PC-3 (cell line): ENCODE measurements around the gene BTD. TPM values are rescaled to one million over a fixed set of nuclear protein-coding genes. Genes with fewer than 3 reads are reported as not detected.

Experiments
- ATAC-seq: fragments of 200-7000 bp; cut with Tn5 transposase; 2 replicates; pipeline ENCODE4 v1.9.1; 2020; ENCODE audit warnings: mild to moderate bottlenecking, moderate library complexity
- BruUV-seq: library from RNA; stranded (reverse); fragments of 400-500 nt; replicated peaks from 2 replicates; lab custom pipeline; 2021; lab: Mats Ljungman, UMichigan
- CTCF ChIA-PET: fragments of 300-600 bp; sonication (Branson Sonifier 250); formaldehyde crosslinking; loops from one replicate; lab custom pipeline; 2022; ENCODE audit warnings: antibody characterized with exemption; lab: Charles Lee
- POLR2A ChIA-PET: fragments of 300-600 bp; sonication (Branson Sonifier 250); formaldehyde crosslinking; loops from one replicate; lab custom pipeline; 2022; ENCODE audit warnings: antibody characterized with exemption; ENCODE audit not compliant: unreplicated experiment; lab: Charles Lee
- DNase-seq: peaks from one replicate; pipeline ENCODE4 v3.0.0-alpha.2; 2015
- H2AFZ ChIP-seq: fragments of 300-600 bp; sonication (generic); 2 replicates; pipeline ENCODE4 v1.6.0; 2016; ENCODE audit warnings: antibody characterized with exemption, low read length
- H3F3A ChIP-seq: fragments of 300-600 bp; sonication (generic); one replicate; pipeline ENCODE4 v1.6.0; 2017; ENCODE audit warnings: antibody characterized with exemption, low read length, control low read depth, mild to moderate bottlenecking; ENCODE audit not compliant: unreplicated experiment
- H3K27ac ChIP-seq: fragments of 300-600 bp; sonication (generic); 2 replicates; pipeline ENCODE4 v1.5.1; 2016; ENCODE audit warnings: mild to moderate bottlenecking, low read length
- H3K27me3 ChIP-seq: fragments of 300-600 bp; sonication (generic); 2 replicates; pipeline ENCODE4 v1.6.1; 2016; ENCODE audit warnings: low read length, mixed read lengths
- H3K36me3 ChIP-seq: fragments of 300-600 bp; sonication (generic); 2 replicates; pipeline ENCODE4 v1.6.1; 2016; ENCODE audit warnings: low read depth, mixed run types, low read length, mixed read lengths
- H3K4me1 ChIP-seq: fragments of 300-600 bp; sonication (generic); 2 replicates; pipeline ENCODE4 v1.5.1; 2016; ENCODE audit warnings: low read length; ENCODE audit not compliant: insufficient read depth
- H3K4me2 ChIP-seq: fragments of 300-600 bp; sonication (generic); 2 replicates; pipeline ENCODE4 v1.6.0; 2016; ENCODE audit warnings: low read length
- H3K4me3 ChIP-seq: fragments of 300-600 bp; sonication (generic); 2 replicates; pipeline ENCODE4 v1.5.1; 2016; ENCODE audit warnings: mild to moderate bottlenecking, low read length, mixed read lengths
- H3K79me2 ChIP-seq: fragments of 300-600 bp; sonication (generic); 2 replicates; pipeline ENCODE4 v1.6.1; 2017; ENCODE audit warnings: low read length, mixed read lengths
- H3K9ac ChIP-seq: fragments of 300-600 bp; sonication (generic); 2 replicates; pipeline ENCODE4 v1.6.0; 2016; ENCODE audit warnings: mild to moderate bottlenecking, low read length
- H3K9me2 ChIP-seq: fragments of 300-600 bp; sonication (generic); replicated peaks from 2 replicates; pipeline ENCODE4 v1.6.1; 2016; ENCODE audit warnings: mixed run types, low read length, mixed read lengths
- H3K9me3 ChIP-seq: fragments of 300-600 bp; sonication (generic); 2 replicates; pipeline ENCODE4 v1.6.1; 2016; ENCODE audit warnings: low read length, mixed read lengths
- H4K20me1 ChIP-seq: fragments of 300-600 bp; sonication (generic); 2 replicates; pipeline ENCODE4 v1.6.1; 2016; ENCODE audit warnings: low read length, mixed read lengths
- CTCF ChIP-seq: fragments of 300-600 bp; sonication (generic); conservative IDR thresholded peaks from 2 replicates; pipeline ENCODE4 v1.5.1; 2017; ENCODE audit warnings: antibody characterized with exemption, low read depth, mild to moderate bottlenecking, low read length
- EZH2 ChIP-seq: fragments of 300-600 bp; sonication (generic); IDR thresholded peaks from one replicate; pipeline ENCODE4 v1.6.1; 2017; ENCODE audit warnings: antibody characterized with exemption, mild to moderate bottlenecking, low read length; ENCODE audit not compliant: unreplicated experiment
- EZH2phosphoT487 ChIP-seq: fragments of 300-600 bp; sonication (generic); IDR thresholded peaks from 2 replicates; pipeline ENCODE4 v1.6.1; 2018; ENCODE audit warnings: mild to moderate bottlenecking, antibody characterized with exemption, low read length, borderline replicate concordance
- intact Hi-C: fragments of 100-400 bp; cut with micrococcal nuclease; formaldehyde crosslinking; loops from 2 replicates; pipeline ENCODE4 v1.9.0; 2023
- total RNA-seq: library from RNA; depleted of rRNA; stranded (reverse); fragments of >200 nt; gene quantifications from 2 replicates; pipeline ENCODE4 v1.2.3, GENCODE V29; 2014

The BTD gene
- total RNA-seq, 1 experiment from 2014 or later: 11.7 TPM

DNA sequence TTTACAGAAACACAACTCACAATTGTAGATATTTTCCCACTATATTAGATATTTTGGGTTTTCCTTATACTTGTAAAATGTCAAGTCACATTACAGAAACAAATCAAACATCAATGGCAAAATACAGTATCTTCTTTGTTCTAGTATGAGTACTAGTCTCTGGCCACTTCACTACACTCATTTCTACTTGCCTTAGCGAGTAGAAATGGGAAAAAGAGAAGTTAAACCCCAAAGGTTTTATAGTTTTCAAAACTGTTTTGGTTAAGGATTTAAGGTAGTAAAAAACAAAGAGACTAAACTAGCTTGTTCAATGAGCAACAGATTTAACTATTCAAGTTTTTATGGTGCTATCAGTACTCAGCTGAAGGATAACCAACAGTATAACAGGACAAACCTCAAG is 81.7 kb downstream of the BTD start:
- H3K9me3 ChIP-seq: no peaks in the 10 kb centered on the region
- CTCF ChIA-PET: no interaction called here
- BruUV-seq: no TSS peak
- DNase-seq: no peak
- H3K4me2 ChIP-seq: no peak overlapping the region
- intact Hi-C loops: no loop called here
- no peaks in the 10 kb centered on the region for H3K4me1 ChIP-seq
- TF ChIP-seq CTCF (no peak), EZH2phosphoT487 (no peak), EZH2 (no peak)
- H2AFZ ChIP-seq: no peak overlapping the region
- H3F3A ChIP-seq: no peaks in the 10 kb centered on the region
- H3K9me2 ChIP-seq: no peaks in the 10 kb centered on the region
- no peak overlapping the region for H3K4me3 ChIP-seq
- peaks cover 42% of the 10 kb centered on the region for H3K36me3 ChIP-seq
- no peak overlapping the region for H3K9ac ChIP-seq
- no peaks in the 10 kb centered on the region for H3K27me3 ChIP-seq
- no peaks in the 10 kb centered on the region for H3K79me2 ChIP-seq
- no peak overlapping the region for H3K27ac ChIP-seq
- ATAC-seq: no peak
- H4K20me1 ChIP-seq: no peaks in the 10 kb centered on the region
- POLR2A ChIA-PET: no interaction called here

- Histone ChIP-seq H3K36me3 (peaks cover 43% of the 10 kb centered on the region), H3K9ac (no peak overlapping the region), H3F3A (no peaks in the 10 kb centered on the region), H4K20me1 (no peaks in the 10 kb centered on the region), H3K4me3 (no peak overlapping the region), H3K4me1 (no peaks in the 10 kb centered on the region), H3K9me3 (no peaks in the 10 kb centered on the region), H3K9me2 (no peaks in the 10 kb centered on the region), H3K27ac (no peak overlapping the region), H3K4me2 (no peak overlapping the region), H3K79me2 (no peaks in the 10 kb centered on the region), H2AFZ (no peak overlapping the region), H3K27me3 (no peaks in the 10 kb centered on the region)
- intact Hi-C loops: no loop called here
- no TSS peak for BruUV-seq
- POLR2A ChIA-PET: no interaction called here
- no peak for TF ChIP-seq CTCF
- no peak for TF ChIP-seq EZH2
- TF ChIP-seq EZH2phosphoT487: no peak
- ATAC-seq (no peak), DNase-seq (no peak)
- CTCF ChIA-PET: no interaction called here
These were observed 84.4 kb downstream of the BTD start for GRCh38 chr3:15685927-15686326.

DNA sequence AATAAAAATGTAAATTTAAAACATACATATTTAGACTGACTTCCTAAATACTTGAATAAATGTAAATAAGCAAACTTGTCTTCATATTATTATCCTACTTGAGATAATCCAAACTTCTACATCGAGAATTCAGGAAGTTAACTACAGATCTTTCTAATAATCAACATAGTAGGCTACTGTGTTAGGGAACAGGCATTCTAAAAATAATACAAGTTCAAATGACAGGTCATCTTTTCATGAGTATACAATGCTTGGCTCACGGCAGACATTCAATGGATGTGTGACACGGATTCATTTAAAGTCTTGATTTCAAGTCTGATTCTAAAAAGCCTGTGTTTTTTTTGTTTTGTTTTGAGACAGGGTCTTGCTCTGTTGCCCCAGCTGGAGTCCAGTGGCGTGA is 88.7 kb downstream of the BTD start:
- Histone ChIP-seq H3K4me3 (no peak overlapping the region), H4K20me1 (no peaks in the 10 kb centered on the region), H3K4me1 (no peaks in the 10 kb centered on the region), H3K9me3 (no peaks in the 10 kb centered on the region), H3K27ac (no peak overlapping the region), H3K4me2 (no peak overlapping the region), H3K36me3 (peaks cover 26% of the 10 kb centered on the region), H3F3A (no peaks in the 10 kb centered on the region), H3K79me2 (no peaks in the 10 kb centered on the region), H3K27me3 (no peaks in the 10 kb centered on the region), H3K9ac (no peak overlapping the region), H2AFZ (no peak overlapping the region), H3K9me2 (no peaks in the 10 kb centered on the region)
- intact Hi-C loops: loop anchor here (10.0 kb wide), 1 partner anchor 355 kb away; no protein-coding TSS in a partner anchor
- ChIA-PET CTCF (interaction anchor here (0.6 kb wide), 1 partner anchor 65 kb away, joined by 3 read pairs; no protein-coding TSS in a partner anchor), POLR2A (interaction anchor here (0.6 kb wide), 1 partner anchor 132 kb away, joined by 6 read pairs; no protein-coding TSS in a partner anchor)
- no peak for ATAC-seq
- no peak for DNase-seq
- BruUV-seq: no TSS peak
- no peak for TF ChIP-seq EZH2phosphoT487
- no peak for TF ChIP-seq CTCF
- TF ChIP-seq EZH2: no peak
